Uterus (tissue), 2 donors: ENCODE measurements around the gene HNRNPC.

ENCODE experiments used
- POLR2A ChIP-seq, 2 donors: fragments of 450-650 bp; IDR thresholded peaks; one replicate each; pipeline ENCODE4 v1.6.1; 2016; ENCODE audit warnings: antibody characterized with exemption in 2 of 2, mild to moderate bottlenecking in 1 of 2, moderate library complexity in 1 of 2
- TF ChIP-seq, protein P1 (sequence below), 4 experiments: fragments of 200-600 bp in 2 of 4; fragments of 450-650 bp in 2 of 4; sonication (generic) in 2 of 4; IDR thresholded peaks; one replicate each; pipeline ENCODE4 v1.5.1; 2016 to 2019; ENCODE audit warnings: antibody characterized with exemption in 4 of 4, mild to moderate bottlenecking in 2 of 4, moderate library complexity in 1 of 4

DNA sequence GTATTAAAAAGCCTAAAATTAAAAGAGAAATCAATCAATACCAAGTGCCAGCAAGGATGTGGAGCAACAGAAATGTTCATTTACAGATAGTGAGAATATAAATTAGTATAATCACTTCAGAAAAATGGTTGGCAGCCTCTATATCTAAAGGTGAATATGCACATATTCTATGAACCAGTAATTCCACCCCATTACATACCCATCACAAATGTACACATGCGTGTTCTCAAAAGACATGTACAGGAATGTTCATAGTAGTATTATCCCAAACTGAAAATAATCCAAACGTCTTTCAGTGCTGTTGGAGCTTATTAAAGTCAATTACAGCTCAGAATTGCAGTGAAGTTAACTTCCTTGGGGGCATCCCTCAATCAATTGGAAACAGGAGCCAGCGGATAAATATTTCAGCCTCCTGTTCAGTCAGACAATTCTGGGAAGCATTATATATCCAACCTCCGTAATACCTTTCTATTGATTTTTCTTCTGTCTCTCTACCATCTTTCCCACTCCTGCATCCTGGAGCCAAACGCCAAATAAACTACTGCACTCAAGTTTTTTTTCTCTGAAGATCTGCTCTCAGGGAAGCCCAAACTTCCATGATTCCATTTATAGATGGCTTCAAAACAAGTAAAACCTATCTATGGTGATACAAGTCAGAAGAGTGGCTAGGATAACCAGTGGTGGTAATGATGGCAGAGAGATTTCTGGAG, 68.3 kb downstream of the HNRNPC start:
- TF ChIP-seq, protein P1, sequence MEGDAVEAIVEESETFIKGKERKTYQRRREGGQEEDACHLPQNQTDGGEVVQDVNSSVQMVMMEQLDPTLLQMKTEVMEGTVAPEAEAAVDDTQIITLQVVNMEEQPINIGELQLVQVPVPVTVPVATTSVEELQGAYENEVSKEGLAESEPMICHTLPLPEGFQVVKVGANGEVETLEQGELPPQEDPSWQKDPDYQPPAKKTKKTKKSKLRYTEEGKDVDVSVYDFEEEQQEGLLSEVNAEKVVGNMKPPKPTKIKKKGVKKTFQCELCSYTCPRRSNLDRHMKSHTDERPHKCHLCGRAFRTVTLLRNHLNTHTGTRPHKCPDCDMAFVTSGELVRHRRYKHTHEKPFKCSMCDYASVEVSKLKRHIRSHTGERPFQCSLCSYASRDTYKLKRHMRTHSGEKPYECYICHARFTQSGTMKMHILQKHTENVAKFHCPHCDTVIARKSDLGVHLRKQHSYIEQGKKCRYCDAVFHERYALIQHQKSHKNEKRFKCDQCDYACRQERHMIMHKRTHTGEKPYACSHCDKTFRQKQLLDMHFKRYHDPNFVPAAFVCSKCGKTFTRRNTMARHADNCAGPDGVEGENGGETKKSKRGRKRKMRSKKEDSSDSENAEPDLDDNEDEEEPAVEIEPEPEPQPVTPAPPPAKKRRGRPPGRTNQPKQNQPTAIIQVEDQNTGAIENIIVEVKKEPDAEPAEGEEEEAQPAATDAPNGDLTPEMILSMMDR (IDR thresholded peaks at IDR 0.05) = no peak
- no peak for TF ChIP-seq POLR2A (IDR thresholded peaks at IDR 0.05)
